HG03108 (cell line): ENCODE measurements around the gene LHFPL2.

Experiments
- ATAC-seq: cut with Tn5 transposase; IDR thresholded peaks from one replicate; pipeline ENCODE4 v1.9.1; 2021; ENCODE audit warnings: moderate library complexity; ENCODE audit not compliant: unreplicated experiment

Gene LHFPL2

GRCh38 chr5:78574131-78574673 lies 74.4 kb downstream of the LHFPL2 start:
- ATAC-seq = no peak

- no peak for ATAC-seq
These were observed 75.3 kb downstream of the LHFPL2 start for GRCh38 chr5:78573318-78573717.

GRCh38 chr5:78570646-78571045 lies 77.9 kb downstream of the LHFPL2 start:
- no peak for ATAC-seq

GRCh38 chr5:78569441-78569840 lies 79.1 kb downstream of the LHFPL2 start:
- ATAC-seq = no peak

GRCh38 chr5:78568676-78569075 lies 79.9 kb downstream of the LHFPL2 start:
- no peak for ATAC-seq

GRCh38 chr5:78568212-78568611 lies 80.4 kb downstream of the LHFPL2 start:
- no peak for ATAC-seq

GRCh38 chr5:78567617-78568016 lies 81.0 kb downstream of the LHFPL2 start:
- ATAC-seq = no peak

- ATAC-seq = no peak
These were observed 81.7 kb downstream of the LHFPL2 start for GRCh38 chr5:78566747-78567425.

- ATAC-seq = no peak
These were observed 83.2 kb downstream of the LHFPL2 start for GRCh38 chr5:78565395-78565794.

GRCh38 chr5:78563621-78564020 lies 85.0 kb downstream of the LHFPL2 start:
- no peak for ATAC-seq

- no peak for ATAC-seq
These were observed 85.8 kb downstream of the LHFPL2 start for GRCh38 chr5:78562714-78563330.

- no peak for ATAC-seq
These were observed 86.6 kb downstream of the LHFPL2 start for GRCh38 chr5:78562001-78562400.

- ATAC-seq = no peak
These were observed 87.3 kb downstream of the LHFPL2 start for GRCh38 chr5:78561261-78561660.

GRCh38 chr5:78560000-78560855 lies 88.3 kb downstream of the LHFPL2 start:
- ATAC-seq = no peak

GRCh38 chr5:78557601-78558000 lies 91.0 kb downstream of the LHFPL2 start:
- ATAC-seq = no peak

- no peak for ATAC-seq
These were observed 92.7 kb downstream of the LHFPL2 start for GRCh38 chr5:78555870-78556269.

- ATAC-seq = no peak
These were observed 93.9 kb downstream of the LHFPL2 start for GRCh38 chr5:78554670-78555069.

GRCh38 chr5:78553580-78554353 lies 94.8 kb downstream of the LHFPL2 start:
- ATAC-seq = no peak

GRCh38 chr5:78552729-78553342 lies 95.7 kb downstream of the LHFPL2 start:
- no peak for ATAC-seq

GRCh38 chr5:78550891-78551290 lies 97.7 kb downstream of the LHFPL2 start:
- ATAC-seq = no peak
